GM12892 (cell line): ENCODE data around the gene MTOR.
"Not testable (repeated sequence)": the region's sequence is repeated elsewhere in the genome, so short reads cannot be mapped to it uniquely, and the experiment has no call there.

Experiments
- DNase-seq: peaks from one replicate; pipeline ENCODE4 v3.0.0; 2011; ENCODE audit not compliant: insufficient read length
- FAIRE-seq: peaks from 2 replicates; lab custom pipeline; 2011; peaks lifted over from hg19 to GRCh38; lab: Jason Lieb, UNC
- POLR2A ChIP-seq: IDR thresholded peaks from 2 replicates; pipeline ENCODE4 v1.6.1; 2011; ENCODE audit warnings: low read depth, low read length, control low read depth
- POLR2AphosphoS5 ChIP-seq: IDR thresholded peaks from 2 replicates; pipeline ENCODE4 v1.6.1; 2011; ENCODE audit warnings: low read depth, low read length, control low read depth
- TAF1 ChIP-seq: IDR thresholded peaks from 2 replicates; pipeline ENCODE4 v1.6.1; 2011; ENCODE audit warnings: low read depth, mild to moderate bottlenecking, control low read depth, low read length, borderline replicate concordance

The MTOR gene

DNA sequence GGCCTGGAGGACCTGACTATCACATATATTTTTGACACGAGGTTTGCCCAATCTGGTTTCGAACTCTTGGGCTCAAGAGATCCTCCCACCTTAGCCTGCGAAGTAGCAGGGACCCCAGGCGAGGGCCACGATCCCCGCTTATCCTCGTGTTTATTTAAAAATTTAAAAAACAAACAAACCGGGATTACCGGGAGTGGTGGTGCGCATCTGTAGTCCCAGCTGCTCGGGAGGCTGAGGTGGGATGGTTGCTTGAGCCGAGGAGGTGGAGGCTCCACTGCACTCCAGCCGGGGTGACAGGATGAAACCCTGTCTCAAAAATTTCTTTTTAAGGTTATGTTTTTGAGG, 162.2 kb downstream of the MTOR start:
- no peak for TF ChIP-seq POLR2AphosphoS5
- TF ChIP-seq TAF1: no peak
- no peak for TF ChIP-seq POLR2A
- FAIRE-seq (no peak), DNase-seq (no peak)

- DNase-seq: peak; percentile 96
- peak; percentile 98 for FAIRE-seq
- peak; percentile 69 for TF ChIP-seq POLR2AphosphoS5
- peak; percentile 88 for TF ChIP-seq POLR2A
- peak; percentile 67 for TF ChIP-seq TAF1
These were observed 162.8 kb downstream of the MTOR start, which contains the start of gene EXOSC10 for GRCh38 chr1:11099310-11100148. Gene EXOSC10 (minus strand): TSS chr1:11099869. CDS start chr1:11099831, 38 bp downstream.

DNA sequence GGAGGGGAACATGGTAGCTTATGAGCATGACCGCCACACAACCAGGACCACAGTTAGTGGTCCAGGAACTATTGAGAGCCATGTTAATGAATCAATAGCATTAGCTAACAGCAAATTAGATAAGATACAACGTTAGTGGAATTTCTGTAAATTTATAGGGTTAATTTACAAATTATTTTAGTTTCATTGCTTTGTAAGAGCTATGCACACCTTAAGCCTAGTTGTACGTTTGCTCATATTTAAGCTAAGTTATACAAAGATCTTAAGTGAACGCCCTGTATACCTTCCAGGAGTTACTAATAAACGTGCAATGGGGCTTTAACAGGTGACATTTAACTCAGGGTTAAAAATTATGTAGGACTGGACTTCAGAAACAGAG, 163.4 kb downstream of the MTOR start:
- peak; percentile 80 for FAIRE-seq
- TF ChIP-seq POLR2AphosphoS5 (no peak), TAF1 (no peak), POLR2A (no peak)
- no peak for DNase-seq

GRCh38 chr1:11083784-11084183, 178.6 kb downstream of the MTOR start:
- DNase-seq, FAIRE-seq: not testable (repeated sequence)

DNA sequence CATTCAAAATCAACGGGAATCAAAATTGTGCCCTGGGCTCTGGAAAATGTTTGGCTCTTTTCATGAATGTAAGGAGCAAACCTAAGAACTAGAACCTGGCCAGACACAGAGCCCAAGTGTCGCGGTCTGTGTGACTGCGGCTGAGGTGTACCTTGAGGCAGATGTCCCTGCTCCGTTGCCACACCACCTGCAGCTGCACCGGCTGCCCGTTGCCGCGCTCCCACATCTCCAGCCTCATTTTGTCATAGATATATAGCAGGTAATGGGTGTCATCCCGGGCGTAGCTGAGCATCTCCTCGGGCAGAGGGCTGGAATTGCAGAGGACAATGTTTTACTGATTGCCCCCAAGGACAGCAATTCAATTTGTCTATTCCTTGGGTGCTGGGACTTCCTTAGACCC, 181.4 kb downstream of the MTOR start:
- no peak for DNase-seq
- FAIRE-seq: no peak

GRCh38 chr1:11078631-11079030, 183.7 kb downstream of the MTOR start:
- DNase-seq (no peak), FAIRE-seq (no peak)
- TF ChIP-seq TAF1: no peak
- TF ChIP-seq POLR2A: no peak
- TF ChIP-seq POLR2AphosphoS5: no peak

More for the DNA sequence above, 181.4 kb downstream of the MTOR start:
- TF ChIP-seq TAF1 (no peak), POLR2A (no peak), POLR2AphosphoS5 (no peak)

- FAIRE-seq: not testable (repeated sequence)
These were observed 189.0 kb downstream of the MTOR start for GRCh38 chr1:11073398-11073797.

DNA sequence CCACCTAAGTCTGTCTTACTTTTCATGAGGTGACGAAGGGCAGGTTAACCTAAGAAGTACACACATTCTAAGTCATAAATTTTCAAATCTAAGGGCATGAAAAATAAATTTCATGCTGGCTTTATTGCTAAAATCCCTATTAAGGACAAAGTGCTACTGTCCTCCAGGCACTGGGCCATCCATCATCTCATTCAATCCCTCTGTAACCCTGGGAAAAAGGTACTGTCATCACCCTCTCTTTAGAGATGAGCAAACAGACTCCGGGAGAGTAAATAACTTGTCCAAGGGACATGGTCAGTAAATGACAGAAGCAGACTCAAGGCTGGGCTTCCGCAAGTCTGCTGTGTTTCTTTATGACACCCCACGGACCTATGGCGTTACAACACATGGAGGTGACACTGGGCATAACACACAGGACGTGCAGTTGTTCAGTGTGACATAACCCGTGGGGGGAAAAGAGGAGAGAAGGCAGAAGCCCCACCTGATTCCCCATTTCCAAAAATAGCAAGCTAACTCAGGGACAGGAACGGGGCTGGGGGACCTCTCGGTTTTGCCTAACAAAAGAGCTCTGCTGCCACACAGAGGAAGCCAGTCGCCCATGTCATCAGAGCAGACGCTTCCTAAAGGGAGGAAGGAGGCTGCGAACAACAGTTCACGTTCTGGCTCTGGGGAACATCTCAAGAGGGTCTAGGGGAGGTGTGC, 190.0 kb downstream of the MTOR start:
- no peak for TF ChIP-seq TAF1
- TF ChIP-seq POLR2A: no peak
- TF ChIP-seq POLR2AphosphoS5: no peak
- peak; percentile 83 for FAIRE-seq
- DNase-seq: no peak

More at GRCh38 chr1:11073398-11073797, 189.0 kb downstream of the MTOR start:
- DNase-seq: not testable (repeated sequence)

DNA sequence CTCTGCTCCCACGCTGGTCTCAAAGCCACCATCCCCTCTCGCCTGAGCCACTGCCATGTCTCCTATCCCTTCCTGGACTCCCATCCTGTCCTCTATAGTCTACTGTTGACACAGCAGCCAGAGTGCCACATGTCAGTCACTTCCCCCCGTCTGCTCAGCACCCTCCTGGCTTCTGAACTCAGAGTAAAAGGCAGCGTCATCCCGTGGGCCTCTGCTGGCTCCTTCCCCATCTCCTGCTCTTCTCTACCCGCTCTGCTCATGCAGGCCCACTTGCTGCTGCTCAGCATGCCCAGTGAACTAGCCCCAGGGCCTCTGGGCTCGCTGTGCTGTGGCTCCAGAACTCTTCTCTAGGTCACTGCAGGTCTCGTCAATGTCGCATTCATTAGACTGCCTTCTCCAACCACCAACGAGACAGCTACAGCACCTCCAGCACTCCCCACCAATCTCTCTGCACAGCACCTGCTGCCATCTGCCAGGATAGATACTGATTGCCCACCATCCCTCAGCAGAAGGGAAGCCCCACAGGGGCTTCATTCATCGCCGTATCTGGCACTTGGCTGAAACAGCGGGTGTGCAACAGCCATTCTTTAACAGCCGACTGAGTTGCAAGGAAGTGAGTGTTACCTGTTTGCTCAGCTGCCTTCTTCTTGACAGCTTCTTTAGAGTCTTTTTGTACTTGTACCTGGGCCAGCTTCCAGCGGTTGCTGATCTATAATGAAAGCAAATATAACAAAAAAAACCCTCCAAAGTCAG, 190.7 kb downstream of the MTOR start:
- DNase-seq: no peak
- peak; percentile 24 for FAIRE-seq
- TF ChIP-seq POLR2A: no peak
- TF ChIP-seq TAF1: no peak
- 0 out of 2 replicates have a peak, but pooled peaks have one; percentile 22 for TF ChIP-seq POLR2AphosphoS5

DNA sequence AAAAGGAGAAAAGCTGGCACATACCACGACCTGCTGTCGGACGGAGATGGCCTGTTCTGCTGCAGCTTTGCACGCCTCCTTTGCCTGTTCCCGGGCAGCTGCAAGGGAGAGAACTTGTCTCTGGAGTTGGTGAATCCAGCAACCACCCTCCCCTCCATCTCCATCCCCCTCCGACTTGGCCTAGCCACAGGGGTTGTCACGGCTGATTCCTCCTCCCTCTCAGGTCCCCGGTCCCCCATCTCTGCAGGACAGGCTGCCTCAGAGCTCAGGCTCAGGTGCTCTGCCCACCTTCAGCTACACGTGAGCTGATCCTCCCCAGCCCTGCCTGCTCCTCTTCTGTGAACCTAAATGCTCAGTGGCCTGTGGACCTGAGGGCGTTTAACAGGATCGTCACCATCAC, 191.5 kb downstream of the MTOR start:
- no peak for DNase-seq
- no peak for FAIRE-seq
- TF ChIP-seq POLR2A (no peak), POLR2AphosphoS5 (no peak), TAF1 (no peak)
